ENCODE measurements around the gene GMPPB.
"Not testable (repeated sequence)": the region's sequence is repeated elsewhere in the genome, so short reads cannot be mapped to it uniquely, and the experiment has no call there.

The GMPPB gene

DNA sequence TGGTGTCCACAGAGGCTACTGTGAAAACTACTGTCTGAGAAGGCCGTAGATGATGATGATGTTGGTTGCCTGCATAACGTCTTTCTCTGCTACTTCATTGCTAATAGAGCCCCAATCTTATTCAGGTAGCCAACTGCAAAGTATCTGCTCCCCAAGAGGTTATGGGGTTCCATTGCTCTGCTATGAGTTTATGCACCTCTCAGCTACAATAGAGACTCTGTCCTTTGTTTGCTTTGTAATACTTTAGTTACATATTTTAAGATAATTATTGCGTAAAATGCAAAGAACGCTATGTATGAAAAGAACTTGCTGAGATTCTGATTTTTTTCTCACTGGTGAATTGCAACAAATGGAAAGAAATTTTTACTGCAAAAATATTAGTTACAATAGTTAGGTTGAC, 27.8 kb upstream of the GMPPB start:
- no peak overlapping the region for H3K9ac ChIP-seq (ENCODE audit: low read length)
- H3K4me1 ChIP-seq (ENCODE audit: insufficient read depth, low read length): peaks cover 20% of the 10 kb centered on the region
- H3K9me3 ChIP-seq (ENCODE audit: low read length): no peaks in the 10 kb centered on the region
- no peak overlapping the region for H3K4me3 ChIP-seq (ENCODE audit: low read depth in 1 of 2, low read length in 2 of 2)
- no peak overlapping the region for H3K27ac ChIP-seq (ENCODE audit: low read depth, low read length)
- no peaks in the 10 kb centered on the region for H3K27me3 ChIP-seq (ENCODE audit: control insufficient read depth in 1 of 2, insufficient read depth in 2 of 2, low read length in 2 of 2)
- peaks cover 3% of the 10 kb centered on the region for H3K36me3 ChIP-seq (ENCODE audit: insufficient read depth, low read length)

DNA sequence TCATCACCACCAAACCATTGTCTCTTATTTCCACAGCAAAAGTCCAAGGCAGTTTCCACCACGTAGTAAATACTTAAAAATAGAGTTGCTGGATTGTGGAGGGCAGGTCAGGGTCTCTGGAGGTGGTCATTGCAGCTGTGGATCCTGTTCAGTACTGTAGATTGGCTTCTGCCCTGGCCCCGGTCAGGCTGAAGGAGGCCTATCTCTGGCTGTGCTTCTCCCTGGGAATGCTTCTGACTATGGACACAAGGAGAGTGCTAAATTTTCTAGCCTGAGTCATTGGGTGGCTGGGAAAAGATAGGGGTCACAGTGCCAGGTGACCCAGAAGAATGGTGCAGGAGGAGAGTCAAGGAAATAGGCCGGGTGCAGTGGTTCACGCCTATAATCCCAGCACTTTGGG, 26.3 kb upstream of the GMPPB start:
- H3K27me3 ChIP-seq (ENCODE audit: control insufficient read depth in 1 of 2, insufficient read depth in 2 of 2, low read length in 2 of 2): no peaks in the 10 kb centered on the region
- no peak overlapping the region for H3K27ac ChIP-seq (ENCODE audit: low read depth, low read length)

GRCh38 chr3:49748874-49749273, 25.1 kb upstream of the GMPPB start:
- H3K9me3 ChIP-seq (ENCODE audit: low read length); H3K27me3 ChIP-seq (ENCODE audit: control insufficient read depth in 1 of 2, insufficient read depth in 2 of 2, low read length in 2 of 2); H3K27ac ChIP-seq (ENCODE audit: low read depth, low read length); H3K36me3 ChIP-seq (ENCODE audit: insufficient read depth, low read length); H3K9ac ChIP-seq (ENCODE audit: low read length); H3K4me3 ChIP-seq (ENCODE audit: low read depth in 1 of 2, low read length in 2 of 2): not testable (repeated sequence)
- H3K4me1 ChIP-seq (ENCODE audit: insufficient read depth, low read length): peaks cover 20% of the 10 kb centered on the region

More for the DNA sequence above, 26.3 kb upstream of the GMPPB start:
- no peak overlapping the region for H3K9ac ChIP-seq (ENCODE audit: low read length)
- no peaks in the 10 kb centered on the region for H3K9me3 ChIP-seq (ENCODE audit: low read length)
- H3K36me3 ChIP-seq (ENCODE audit: insufficient read depth, low read length): peaks cover 5% of the 10 kb centered on the region
- H3K4me3 ChIP-seq (ENCODE audit: low read depth in 1 of 2, low read length in 2 of 2): no peak overlapping the region
- H3K4me1 ChIP-seq (ENCODE audit: insufficient read depth, low read length): peaks cover 20% of the 10 kb centered on the region

- no peaks in the 10 kb centered on the region for H3K27me3 ChIP-seq (ENCODE audit: control insufficient read depth in 1 of 2, insufficient read depth in 2 of 2, low read length in 2 of 2)
Observed at GRCh38 chr3:49747792-49748480, 24.2 kb upstream of the GMPPB start.

GRCh38 chr3:49745986-49746385, 22.2 kb upstream of the GMPPB start:
- Histone ChIP-seq H3K9ac (ENCODE audit: low read length) (no peak overlapping the region), H3K4me1 (ENCODE audit: insufficient read depth, low read length) (peaks cover 9% of the 10 kb centered on the region), H3K9me3 (ENCODE audit: low read length) (no peaks in the 10 kb centered on the region), H3K4me3 (ENCODE audit: low read depth in 1 of 2, low read length in 2 of 2) (no peak overlapping the region), H3K27ac (ENCODE audit: low read depth, low read length) (no peak overlapping the region), H3K27me3 (ENCODE audit: control insufficient read depth in 1 of 2, insufficient read depth in 2 of 2, low read length in 2 of 2) (no peaks in the 10 kb centered on the region), H3K36me3 (ENCODE audit: insufficient read depth, low read length) (peaks cover 5% of the 10 kb centered on the region)

More at GRCh38 chr3:49747792-49748480, 24.2 kb upstream of the GMPPB start:
- peaks cover 5% of the 10 kb centered on the region for H3K36me3 ChIP-seq (ENCODE audit: insufficient read depth, low read length)
- H3K4me1 ChIP-seq (ENCODE audit: insufficient read depth, low read length): peaks cover 11% of the 10 kb centered on the region
- H3K27ac ChIP-seq (ENCODE audit: low read depth, low read length): no peak overlapping the region
- H3K9ac ChIP-seq (ENCODE audit: low read length): no peak overlapping the region
- H3K9me3 ChIP-seq (ENCODE audit: low read length): no peaks in the 10 kb centered on the region
- no peak overlapping the region for H3K4me3 ChIP-seq (ENCODE audit: low read depth in 1 of 2, low read length in 2 of 2)

- Histone ChIP-seq H3K9ac (ENCODE audit: low read length) (no peak overlapping the region), H3K4me1 (ENCODE audit: insufficient read depth, low read length) (no peaks in the 10 kb centered on the region), H3K9me3 (ENCODE audit: low read length) (no peaks in the 10 kb centered on the region), H3K4me3 (ENCODE audit: low read depth in 1 of 2, low read length in 2 of 2) (no peak overlapping the region), H3K27me3 (ENCODE audit: control insufficient read depth in 1 of 2, insufficient read depth in 2 of 2, low read length in 2 of 2) (no peaks in the 10 kb centered on the region), H3K27ac (ENCODE audit: low read depth, low read length) (no peak overlapping the region), H3K36me3 (ENCODE audit: insufficient read depth, low read length) (peaks cover 28% of the 10 kb centered on the region)
Observed at GRCh38 chr3:49740427-49740826, 16.7 kb upstream of the GMPPB start.

DNA sequence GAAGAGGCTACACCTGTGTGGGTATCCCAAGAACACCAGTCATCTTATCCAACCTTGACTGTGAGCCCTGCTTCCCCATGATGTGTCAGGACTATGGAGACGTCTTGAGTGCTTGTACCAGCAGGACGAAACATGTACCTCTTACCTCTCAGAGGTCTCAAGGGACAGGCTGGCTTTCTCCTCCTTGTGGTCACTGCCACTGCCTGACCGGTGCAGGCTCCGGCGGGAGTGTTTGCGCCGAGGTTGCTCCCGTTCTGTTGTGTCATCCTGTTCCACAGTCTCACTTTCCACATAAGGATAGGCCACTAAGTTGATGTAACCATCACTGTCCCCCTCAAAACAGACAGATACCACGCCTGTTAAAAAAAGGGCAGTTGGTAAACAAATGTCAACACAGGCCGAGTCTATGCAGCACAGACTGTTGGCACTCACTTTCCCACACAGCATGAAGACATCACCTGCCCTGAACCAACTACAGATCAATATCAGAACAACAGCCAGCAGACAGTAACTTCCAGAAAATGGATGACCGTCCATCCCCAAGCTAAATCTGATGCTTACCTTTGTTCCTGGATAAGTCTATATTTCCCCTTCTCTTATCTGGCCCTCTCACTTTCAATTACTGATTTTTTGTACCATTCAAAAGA, 14.4 kb upstream of the GMPPB start:
- H3K27ac ChIP-seq (ENCODE audit: low read depth, low read length): no peak overlapping the region
- H3K9ac ChIP-seq (ENCODE audit: low read length): no peak overlapping the region
- H3K4me1 ChIP-seq (ENCODE audit: insufficient read depth, low read length): no peaks in the 10 kb centered on the region
- H3K27me3 ChIP-seq (ENCODE audit: control insufficient read depth in 1 of 2, insufficient read depth in 2 of 2, low read length in 2 of 2): no peaks in the 10 kb centered on the region
- no peaks in the 10 kb centered on the region for H3K9me3 ChIP-seq (ENCODE audit: low read length)
- H3K36me3 ChIP-seq (ENCODE audit: insufficient read depth, low read length): peaks cover 45% of the 10 kb centered on the region
- no peak overlapping the region for H3K4me3 ChIP-seq (ENCODE audit: low read depth in 1 of 2, low read length in 2 of 2)

GRCh38 chr3:49734752-49735151, 11.0 kb upstream of the GMPPB start:
- H3K27ac ChIP-seq (ENCODE audit: low read depth, low read length): no peak overlapping the region
- no peaks in the 10 kb centered on the region for H3K27me3 ChIP-seq (ENCODE audit: control insufficient read depth in 1 of 2, insufficient read depth in 2 of 2, low read length in 2 of 2)
- H3K9me3 ChIP-seq (ENCODE audit: low read length): no peaks in the 10 kb centered on the region
- H3K9ac ChIP-seq (ENCODE audit: low read length): no peak overlapping the region
- no peaks in the 10 kb centered on the region for H3K4me1 ChIP-seq (ENCODE audit: insufficient read depth, low read length)
- no peak overlapping the region for H3K4me3 ChIP-seq (ENCODE audit: low read depth in 1 of 2, low read length in 2 of 2)
- H3K36me3 ChIP-seq (ENCODE audit: insufficient read depth, low read length): peaks cover 67% of the 10 kb centered on the region

DNA sequence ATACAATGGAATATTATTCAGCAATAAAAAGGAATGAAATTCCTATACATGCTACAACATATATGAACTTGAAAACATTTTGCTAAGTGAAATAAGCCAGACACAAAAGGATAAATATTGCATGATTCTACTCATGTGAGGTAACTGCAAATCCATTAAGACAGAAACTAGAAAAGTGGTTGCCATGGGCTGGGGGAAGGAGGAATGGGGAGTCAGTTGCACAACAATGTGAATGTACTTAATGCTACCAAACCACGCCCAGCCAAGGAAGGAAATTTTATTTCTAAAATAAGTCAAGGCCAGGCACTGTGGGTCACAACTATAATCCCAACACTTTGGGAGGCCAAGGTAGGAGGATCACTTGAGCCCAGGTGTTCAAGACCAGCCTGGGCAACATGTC, 9.8 kb upstream of the GMPPB start:
- no peaks in the 10 kb centered on the region for H3K27me3 ChIP-seq (ENCODE audit: control insufficient read depth in 1 of 2, insufficient read depth in 2 of 2, low read length in 2 of 2)
- no peak overlapping the region for H3K9ac ChIP-seq (ENCODE audit: low read length)
- no peak overlapping the region for H3K4me3 ChIP-seq (ENCODE audit: low read depth in 1 of 2, low read length in 2 of 2)
- H3K27ac ChIP-seq (ENCODE audit: low read depth, low read length): no peak overlapping the region
- H3K36me3 ChIP-seq (ENCODE audit: insufficient read depth, low read length): peaks cover 63% of the 10 kb centered on the region
- H3K9me3 ChIP-seq (ENCODE audit: low read length): no peaks in the 10 kb centered on the region
- H3K4me1 ChIP-seq (ENCODE audit: insufficient read depth, low read length): no peaks in the 10 kb centered on the region

GRCh38 chr3:49732597-49732996, 8.8 kb upstream of the GMPPB start:
- no peaks in the 10 kb centered on the region for H3K4me1 ChIP-seq (ENCODE audit: insufficient read depth, low read length)
- no peaks in the 10 kb centered on the region for H3K9me3 ChIP-seq (ENCODE audit: low read length)
- H3K9ac ChIP-seq (ENCODE audit: low read length): no peak overlapping the region
- no peaks in the 10 kb centered on the region for H3K27me3 ChIP-seq (ENCODE audit: control insufficient read depth in 1 of 2, insufficient read depth in 2 of 2, low read length in 2 of 2)
- no peak overlapping the region for H3K27ac ChIP-seq (ENCODE audit: low read depth, low read length)
- peaks cover 61% of the 10 kb centered on the region for H3K36me3 ChIP-seq (ENCODE audit: insufficient read depth, low read length)
- no peak overlapping the region for H3K4me3 ChIP-seq (ENCODE audit: low read depth in 1 of 2, low read length in 2 of 2)

DNA sequence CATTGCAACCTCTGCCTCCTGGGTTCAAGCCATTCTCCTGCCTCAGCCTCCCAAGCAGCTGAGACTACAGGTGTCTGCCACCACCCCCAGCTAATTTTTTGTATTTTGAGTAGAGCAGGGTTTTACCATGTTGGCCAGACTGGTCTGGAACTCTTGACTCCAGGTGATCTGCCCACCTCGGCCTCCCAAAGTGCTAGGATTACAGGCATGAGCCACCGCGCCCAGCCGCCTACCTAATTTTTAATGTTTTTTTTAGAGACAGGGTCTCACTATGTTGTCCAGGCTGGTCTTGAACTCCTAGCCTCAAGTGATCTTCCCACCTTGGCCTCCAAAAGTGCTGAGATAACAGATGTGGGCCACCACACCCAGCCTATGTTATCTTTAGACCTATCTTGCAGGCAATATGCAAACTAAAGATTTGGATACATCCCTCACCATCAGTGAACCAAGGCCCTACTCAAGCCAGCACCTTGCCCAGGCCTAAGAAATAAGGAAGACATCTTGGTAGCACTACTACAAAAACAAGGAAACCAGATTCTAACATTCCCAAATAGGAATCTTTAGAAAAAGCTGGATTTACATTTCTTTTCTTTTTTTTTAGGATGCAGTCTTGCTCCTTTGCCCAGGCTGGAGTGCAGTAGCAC, 6.3 kb upstream of the GMPPB start:
- Histone ChIP-seq H3K4me3 (ENCODE audit: low read depth in 1 of 2, low read length in 2 of 2) (no peak overlapping the region), H3K4me1 (ENCODE audit: insufficient read depth, low read length) (no peaks in the 10 kb centered on the region), H3K36me3 (ENCODE audit: insufficient read depth, low read length) (peaks cover 67% of the 10 kb centered on the region), H3K27ac (ENCODE audit: low read depth, low read length) (no peak overlapping the region), H3K9me3 (ENCODE audit: low read length) (no peaks in the 10 kb centered on the region), H3K9ac (ENCODE audit: low read length) (no peak overlapping the region), H3K27me3 (ENCODE audit: control insufficient read depth in 1 of 2, insufficient read depth in 2 of 2, low read length in 2 of 2) (no peaks in the 10 kb centered on the region)

All from muscle layer of colon (tissue), 2 donors.